T-helper 2 cell treated with Interferon-gamma antibody and Interleukin-4, amounts not matched to agents 5 μg/mL and 100 μg/mL, for 36 hours (primary cell): ENCODE data around the gene CLEC4G.

Source experiments
- DNase-seq: peaks from one replicate; pipeline ENCODE4 v3.0.0; 2021; ENCODE audit warnings: low spot score
- H3K27ac Mint-ChIP-seq: one replicate; pipeline ENCODE4 v1.8.0; 2021; ENCODE audit warnings: mild to moderate bottlenecking, mixed read lengths
- H3K27me3 Mint-ChIP-seq: one replicate; pipeline ENCODE4 v1.8.0; 2021; ENCODE audit warnings: low read depth, mixed read lengths
- H3K36me3 Mint-ChIP-seq: one replicate; pipeline ENCODE4 v1.8.0; 2021; ENCODE audit warnings: low read depth, mixed read lengths
- H3K4me1 Mint-ChIP-seq: one replicate; pipeline ENCODE4 v1.8.0; 2021; ENCODE audit warnings: low read depth, mixed read lengths
- H3K4me3 Mint-ChIP-seq: one replicate; pipeline ENCODE4 v1.8.0; 2022; ENCODE audit warnings: mild to moderate bottlenecking, moderate library complexity, mixed read lengths
- H3K9me3 Mint-ChIP-seq: one replicate; pipeline ENCODE4 v1.8.0; 2021; ENCODE audit warnings: mixed read lengths

Gene CLEC4G

DNA sequence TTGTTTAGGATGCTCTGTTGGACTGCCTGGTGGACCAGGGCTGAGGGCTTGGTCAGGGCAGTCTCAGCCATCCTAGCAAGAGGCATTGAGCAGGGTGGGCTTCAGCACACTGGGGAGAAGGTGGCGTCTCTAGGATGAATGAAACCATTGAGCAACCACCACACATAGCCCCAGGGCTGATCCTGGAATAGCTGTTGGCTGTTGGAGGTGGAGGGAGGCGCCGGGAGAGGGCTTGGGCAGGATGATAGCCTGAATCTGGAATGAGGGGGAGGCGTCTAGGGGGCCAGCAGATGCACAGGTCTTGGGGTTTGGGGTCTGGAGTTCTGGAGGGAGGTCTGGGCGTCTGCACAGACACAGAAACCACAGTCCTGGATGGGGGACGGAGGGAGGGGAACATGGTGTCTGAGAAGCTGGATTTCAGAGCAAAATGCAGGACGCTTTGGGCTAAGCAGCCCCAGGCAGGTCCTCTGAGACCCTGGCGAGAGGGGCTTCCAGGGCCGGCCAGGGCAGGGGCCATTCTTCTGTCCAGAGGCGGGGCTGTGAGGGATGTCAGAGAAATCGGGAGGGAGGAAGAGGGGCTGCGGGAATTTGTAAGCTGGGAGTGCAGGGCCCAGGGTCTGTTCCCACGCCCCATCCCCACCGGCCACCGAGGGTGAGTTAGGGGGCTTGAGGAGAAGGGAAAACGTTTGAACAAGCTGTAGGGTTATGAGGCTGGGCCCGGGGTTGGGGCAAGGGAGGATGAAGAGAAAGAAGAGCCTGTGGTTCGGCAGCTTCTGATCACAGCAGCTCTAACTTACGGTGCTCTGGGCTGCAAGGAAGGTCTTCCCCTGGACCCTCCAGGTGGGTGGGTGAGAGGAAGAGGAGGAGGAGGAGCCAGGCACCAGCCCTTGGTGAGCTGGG lies 46.1 kb downstream of the CLEC4G start:
- H3K36me3 Mint-ChIP-seq = peaks cover 7% of the 10 kb centered on the region
- H3K4me1 Mint-ChIP-seq = peaks cover 4% of the 10 kb centered on the region
- H3K27ac Mint-ChIP-seq = no peak overlapping the region
- no peak overlapping the region for H3K4me3 Mint-ChIP-seq
- no peaks in the 10 kb centered on the region for H3K27me3 Mint-ChIP-seq
- no peaks in the 10 kb centered on the region for H3K9me3 Mint-ChIP-seq
- DNase-seq = no peak

DNA sequence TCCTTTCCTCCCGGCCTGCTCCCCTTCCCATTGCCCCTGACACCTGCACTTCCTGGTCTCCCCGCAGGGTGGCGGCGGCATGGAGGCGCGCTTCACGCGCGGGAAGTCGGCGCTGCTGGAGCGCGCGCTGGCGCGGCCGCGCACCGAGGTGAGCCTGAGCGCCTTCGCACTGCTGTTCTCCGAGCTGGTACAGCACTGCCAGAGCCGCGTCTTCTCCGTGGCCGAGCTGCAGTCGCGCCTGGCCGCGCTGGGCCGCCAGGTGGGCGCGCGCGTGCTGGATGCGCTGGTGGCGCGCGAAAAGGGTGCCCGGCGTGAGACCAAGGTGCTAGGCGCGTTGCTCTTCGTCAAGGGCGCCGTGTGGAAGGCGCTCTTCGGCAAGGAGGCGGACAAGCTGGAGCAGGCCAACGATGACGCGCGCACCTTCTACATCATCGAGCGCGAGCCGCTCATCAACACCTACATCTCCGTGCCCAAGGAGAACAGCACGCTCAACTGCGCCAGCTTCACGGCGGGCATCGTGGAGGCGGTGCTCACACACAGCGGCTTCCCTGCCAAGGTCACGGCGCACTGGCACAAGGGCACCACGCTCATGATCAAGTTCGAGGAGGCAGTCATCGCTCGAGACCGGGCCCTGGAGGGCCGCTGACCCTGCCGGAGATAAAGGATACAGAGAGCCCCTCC lies 49.6 kb downstream of the CLEC4G start:
- Mint-ChIP-seq H3K9me3 (no peaks in the 10 kb centered on the region), H3K36me3 (peaks cover 7% of the 10 kb centered on the region), H3K27me3 (peaks cover 4% of the 10 kb centered on the region), H3K27ac (no peak overlapping the region), H3K4me3 (peak overlapping the region; percentile 90), H3K4me1 (peaks cover 17% of the 10 kb centered on the region)
- no peak for DNase-seq

- H3K36me3 Mint-ChIP-seq = peaks cover 7% of the 10 kb centered on the region
- H3K9me3 Mint-ChIP-seq = no peaks in the 10 kb centered on the region
- peak; percentile 78 for DNase-seq
- peak overlapping the region; percentile 93 for H3K27ac Mint-ChIP-seq
- H3K4me3 Mint-ChIP-seq = peak overlapping the region; percentile 90
- H3K27me3 Mint-ChIP-seq = peaks cover 9% of the 10 kb centered on the region
- H3K4me1 Mint-ChIP-seq = peaks cover 22% of the 10 kb centered on the region
Observed at GRCh38 chr19:7681340-7682174, 50.4 kb downstream of the CLEC4G start.

GRCh38 chr19:7680606-7681339 lies 51.1 kb downstream of the CLEC4G start, which contains the start of gene TRAPPC5:
Gene TRAPPC5 (plus strand): TSS chr19:7680833. CDS start chr19:7682254, 1,421 bp downstream.
- Mint-ChIP-seq H3K4me1 (peaks cover 25% of the 10 kb centered on the region), H3K27ac (peak within 1 kb of the TSS; percentile 93), H3K9me3 (no peaks in the 10 kb centered on the region), H3K36me3 (peaks cover 7% of the 10 kb centered on the region), H3K27me3 (peaks cover 12% of the 10 kb centered on the region), H3K4me3 (peak within 1 kb of the TSS; percentile 90)
- DNase-seq = peak; percentile 89

DNA sequence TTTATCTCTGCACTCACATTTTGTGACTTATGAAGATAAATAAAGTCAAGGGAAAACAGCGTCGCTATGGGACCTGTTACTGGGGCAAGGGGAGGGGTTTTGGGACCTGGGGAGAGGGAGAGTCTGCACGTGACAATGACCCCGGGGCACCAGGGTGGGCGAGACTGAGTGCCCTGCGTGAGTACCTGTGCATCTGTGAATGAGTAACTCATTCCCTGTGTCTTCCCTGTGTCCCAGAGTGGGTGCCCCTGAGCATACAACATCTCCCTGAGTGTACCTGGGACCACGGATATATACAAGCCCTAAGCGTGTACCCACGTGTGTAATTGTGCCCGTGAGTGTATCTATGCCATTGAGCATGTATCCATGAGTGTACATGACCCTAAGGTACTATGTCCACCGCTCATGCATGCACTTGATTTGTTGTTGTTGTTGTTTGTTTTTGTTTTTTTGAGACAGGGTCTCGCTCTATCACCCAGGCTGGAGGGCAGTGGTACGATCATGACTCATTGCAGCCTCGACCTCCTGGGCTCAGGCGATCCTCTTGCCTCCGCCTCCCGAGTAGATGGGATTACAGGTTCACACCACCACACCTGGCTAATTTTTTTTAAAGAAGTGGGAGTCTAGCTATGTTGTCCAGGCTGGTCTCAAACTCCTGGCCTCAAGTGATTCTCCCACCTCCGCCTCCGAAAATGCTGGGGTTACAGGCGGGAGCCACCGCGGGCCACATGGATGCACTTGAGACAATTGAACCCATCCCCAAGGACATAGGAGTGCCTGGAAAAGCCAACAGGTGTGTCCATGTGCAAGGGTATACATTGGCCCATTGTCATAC lies 51.9 kb downstream of the CLEC4G start:
- Mint-ChIP-seq H3K4me3 (peak overlapping the region; percentile 61), H3K27ac (peak overlapping the region; percentile 62), H3K27me3 (peaks cover 13% of the 10 kb centered on the region), H3K9me3 (no peaks in the 10 kb centered on the region), H3K36me3 (peaks cover 4% of the 10 kb centered on the region), H3K4me1 (peaks cover 27% of the 10 kb centered on the region)
- no peak for DNase-seq

DNA sequence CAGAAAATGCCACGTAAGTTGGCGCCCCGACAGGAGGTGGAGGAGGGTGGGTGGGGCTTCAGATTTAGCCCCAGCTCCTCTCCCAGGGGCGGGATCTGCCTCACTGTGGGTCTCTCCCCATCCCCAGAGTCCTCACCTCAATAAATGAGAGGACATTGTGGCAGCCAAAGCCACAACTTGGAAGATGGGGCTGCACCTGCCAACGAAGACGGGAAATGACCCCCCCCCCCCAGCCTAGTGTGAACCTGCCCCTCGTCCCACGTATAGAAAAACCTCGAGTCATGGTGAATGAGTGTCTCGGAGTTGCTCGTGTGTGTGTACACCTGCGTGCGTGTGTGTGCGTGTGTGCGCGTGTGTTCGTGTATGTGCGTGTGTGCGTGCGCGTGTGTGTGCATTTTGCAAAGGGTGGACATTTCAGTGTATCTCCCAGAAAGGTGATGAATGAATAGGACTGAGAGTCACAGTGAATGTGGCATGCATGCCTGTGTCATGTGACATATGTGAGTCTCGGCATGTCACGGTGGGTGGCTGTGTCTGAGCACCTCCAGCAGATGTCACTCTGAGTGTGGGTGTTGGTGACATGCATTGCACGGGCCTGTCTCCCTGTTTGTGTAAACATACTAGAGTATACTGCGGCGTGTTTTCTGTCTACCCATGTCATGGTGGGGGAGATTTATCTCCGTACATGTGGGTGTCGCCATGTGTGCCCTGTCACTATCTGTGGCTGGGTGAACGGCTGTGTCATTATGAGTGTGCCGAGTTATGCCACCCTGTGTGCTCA lies 52.7 kb downstream of the CLEC4G start:
- peaks cover 29% of the 10 kb centered on the region for H3K4me1 Mint-ChIP-seq

More for the DNA sequence above, 52.7 kb downstream of the CLEC4G start:
- H3K4me3 Mint-ChIP-seq = peak overlapping the region; percentile 30
- H3K36me3 Mint-ChIP-seq = peaks cover 4% of the 10 kb centered on the region
- peak overlapping the region; percentile 33 for H3K27ac Mint-ChIP-seq
- peaks cover under 1% of the 10 kb centered on the region for H3K9me3 Mint-ChIP-seq
- DNase-seq = peak; percentile 67
- H3K27me3 Mint-ChIP-seq = peaks cover 16% of the 10 kb centered on the region
